Measurements from ENCODE around the gene EPOP.
A peak's percentile ranks its signal among the peaks of the same experiment; 100 is the strongest.

Gene EPOP

DNA sequence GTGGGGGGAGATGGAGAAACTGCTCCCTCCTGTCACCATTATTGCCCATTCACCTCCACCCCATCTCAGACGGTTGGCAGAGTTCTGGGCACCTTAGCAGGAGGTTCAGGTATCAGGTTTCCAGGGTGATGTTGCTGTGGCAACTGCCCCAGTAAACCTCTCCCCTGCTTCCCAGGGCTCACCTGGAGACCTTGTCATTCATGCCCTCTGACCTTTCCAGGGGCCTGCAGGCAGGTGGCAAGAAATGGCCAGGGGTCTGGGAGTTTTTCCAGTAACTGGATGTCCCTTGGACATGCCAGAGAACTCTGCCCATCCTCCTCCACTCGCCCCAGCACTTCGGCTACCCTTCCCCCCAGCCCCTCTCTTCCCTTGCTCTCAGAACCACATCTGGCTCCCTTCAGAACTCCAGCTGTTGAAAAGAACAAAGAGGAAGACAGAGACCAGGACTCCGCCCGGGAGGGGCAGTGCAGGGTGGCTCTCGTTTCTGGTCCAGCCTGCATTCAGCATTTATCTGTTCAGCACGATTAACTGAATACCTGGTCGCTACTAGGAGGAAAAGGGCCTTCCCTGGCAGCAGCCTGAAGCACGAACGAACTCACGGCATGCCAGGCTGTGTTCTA lies 38.8 kb upstream of the EPOP start:
- no peak for TF ChIP-seq TAF1 (IDR thresholded peaks at IDR 0.05; ENCODE audit: low read depth, low read length)
- no peak for TF ChIP-seq PAX5 (IDR thresholded peaks at IDR 0.05; ENCODE audit: insufficient read depth, low read length, severe bottlenecking)
- no peak for TF ChIP-seq POU2F2 (IDR thresholded peaks at IDR 0.05; ENCODE audit: low read depth, low read length)
- no peak for TF ChIP-seq SPI1 (IDR thresholded peaks at IDR 0.05; ENCODE audit: low read depth, low read length)
- no peak for TF ChIP-seq POLR2AphosphoS5 (IDR thresholded peaks at IDR 0.05; ENCODE audit: low read depth, low read length)
- no peak for TF ChIP-seq POLR2A (IDR thresholded peaks at IDR 0.05; ENCODE audit: low read depth, low read length)
- FAIRE-seq (no peak), DNase-seq (ENCODE audit: insufficient read length, low spot score) (no peak)

DNA sequence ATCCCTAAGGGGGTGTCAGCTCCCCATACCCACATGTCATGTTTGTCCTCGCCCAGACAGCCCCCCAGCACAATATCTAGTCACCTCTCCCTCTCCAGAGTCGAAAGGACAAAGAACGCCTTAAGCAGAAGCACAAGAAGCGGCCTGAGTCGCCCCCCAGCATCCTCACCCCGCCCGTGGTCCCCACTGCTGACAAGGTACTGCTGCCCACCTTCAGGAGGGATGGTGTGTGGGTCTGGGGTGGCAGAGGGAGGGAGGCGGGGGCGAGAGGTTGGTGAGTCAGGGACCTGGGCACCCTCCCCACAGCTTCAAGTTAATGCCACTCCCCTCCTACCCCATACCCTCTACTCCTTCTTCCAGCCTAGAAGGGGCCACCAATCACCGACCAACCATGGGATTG lies 37.8 kb upstream of the EPOP start:
- TF ChIP-seq SPI1 (IDR thresholded peaks at IDR 0.05; ENCODE audit: low read depth, low read length), result no peak
- no peak for TF ChIP-seq POLR2A (IDR thresholded peaks at IDR 0.05; ENCODE audit: low read depth, low read length)
- TF ChIP-seq PAX5 (IDR thresholded peaks at IDR 0.05; ENCODE audit: insufficient read depth, low read length, severe bottlenecking), result no peak
- TF ChIP-seq POU2F2 (IDR thresholded peaks at IDR 0.05; ENCODE audit: low read depth, low read length), result no peak
- TF ChIP-seq TAF1 (IDR thresholded peaks at IDR 0.05; ENCODE audit: low read depth, low read length), result no peak
- no peak for TF ChIP-seq POLR2AphosphoS5 (IDR thresholded peaks at IDR 0.05; ENCODE audit: low read depth, low read length)
- FAIRE-seq (no peak), DNase-seq (ENCODE audit: insufficient read length, low spot score) (no peak)

DNA sequence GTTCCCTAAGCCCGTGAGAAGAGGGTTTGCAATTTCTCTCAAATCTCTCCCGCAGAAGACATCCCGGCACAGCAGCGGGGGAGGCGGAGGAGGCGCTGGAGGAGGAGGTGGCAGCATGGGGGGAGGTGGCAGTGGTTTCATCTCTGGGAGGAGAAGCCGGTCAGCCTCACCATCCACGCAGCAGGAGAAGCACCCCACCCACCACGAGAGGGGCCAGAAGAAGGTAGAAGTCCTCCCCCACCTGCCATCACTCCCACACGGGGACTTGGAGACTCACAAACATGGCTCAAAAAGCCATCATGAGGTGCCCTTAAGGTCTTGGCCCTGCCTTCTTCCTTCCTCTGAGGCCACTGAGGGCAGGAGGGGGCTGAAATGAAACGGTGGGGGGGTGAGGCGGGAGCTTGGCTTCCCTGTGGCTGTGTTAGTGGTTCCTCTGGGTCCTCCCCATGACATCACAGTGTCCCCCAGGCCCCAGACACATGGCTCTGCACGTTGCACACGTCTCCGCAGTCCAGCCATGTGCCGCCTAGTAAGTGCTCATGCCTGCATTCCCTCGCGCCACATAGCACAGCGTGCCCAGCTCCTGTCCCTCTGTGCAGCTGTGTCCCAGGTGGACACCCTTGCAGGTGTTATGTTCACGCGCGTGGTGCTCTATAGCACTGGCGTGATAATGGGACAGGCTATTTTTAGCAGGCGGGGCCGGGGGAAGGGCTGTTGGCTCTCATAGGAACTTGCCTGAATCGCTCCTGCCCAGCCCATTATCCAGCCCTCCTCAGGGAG lies 37.2 kb upstream of the EPOP start:
- TF ChIP-seq POLR2AphosphoS5 (IDR thresholded peaks at IDR 0.05; ENCODE audit: low read depth, low read length) (peak; percentile 55; the same call in 1 of the 2 replicates), TAF1 (IDR thresholded peaks at IDR 0.05; ENCODE audit: low read depth, low read length) (no peak)
- FAIRE-seq (no peak), DNase-seq (ENCODE audit: insufficient read length, low spot score) (no peak)

DNA sequence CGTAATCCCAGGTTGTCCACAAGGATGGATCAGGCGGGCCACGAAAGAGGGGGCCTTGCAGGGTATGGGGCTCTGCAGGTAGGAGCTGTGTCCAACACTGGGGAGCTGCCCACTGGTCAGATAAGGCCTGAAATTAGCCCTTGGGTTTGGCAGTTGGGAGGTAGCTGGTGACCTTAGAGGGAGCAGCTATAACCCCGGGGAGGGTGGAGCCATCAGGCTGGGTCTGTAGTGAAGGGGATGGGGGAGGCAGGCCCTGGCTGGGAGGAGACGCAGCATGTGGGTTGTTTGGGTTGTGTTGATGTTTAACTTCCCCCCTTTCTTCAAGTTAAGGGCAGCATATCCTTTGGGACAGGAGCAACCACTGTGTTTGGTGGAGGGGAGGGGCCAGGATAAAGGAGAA lies 36.2 kb upstream of the EPOP start:
- no peak for FAIRE-seq
- no peak for DNase-seq (ENCODE audit: insufficient read length, low spot score)
- TF ChIP-seq POU2F2 (IDR thresholded peaks at IDR 0.05; ENCODE audit: low read depth, low read length) (no peak), TAF1 (IDR thresholded peaks at IDR 0.05; ENCODE audit: low read depth, low read length) (no peak), PAX5 (IDR thresholded peaks at IDR 0.05; ENCODE audit: insufficient read depth, low read length, severe bottlenecking) (no peak), POLR2A (IDR thresholded peaks at IDR 0.05; ENCODE audit: low read depth, low read length) (no peak), POLR2AphosphoS5 (IDR thresholded peaks at IDR 0.05; ENCODE audit: low read depth, low read length) (no peak), SPI1 (IDR thresholded peaks at IDR 0.05; ENCODE audit: low read depth, low read length) (no peak)

DNA sequence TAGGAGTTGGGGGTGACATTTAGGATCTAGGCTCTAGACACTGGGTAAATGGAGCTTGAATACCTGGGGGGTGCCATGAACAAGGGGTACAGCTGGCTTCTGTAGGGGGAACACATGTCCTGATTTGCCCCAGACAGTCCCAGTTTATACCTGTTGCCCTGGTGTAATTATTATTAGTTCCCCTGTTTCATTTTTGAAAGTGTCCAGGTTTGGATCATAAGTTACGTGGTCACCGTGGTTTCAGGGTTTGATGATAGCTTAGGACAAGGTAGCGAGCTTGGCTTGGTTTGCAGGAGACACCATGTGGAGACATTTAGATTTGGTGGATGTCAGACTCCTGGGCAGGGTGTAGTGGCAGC lies 35.8 kb upstream of the EPOP start:
- DNase-seq (ENCODE audit: insufficient read length, low spot score) (no peak), FAIRE-seq (no peak)
- no peak for TF ChIP-seq POLR2AphosphoS5 (IDR thresholded peaks at IDR 0.05; ENCODE audit: low read depth, low read length)
- TF ChIP-seq POLR2A (IDR thresholded peaks at IDR 0.05; ENCODE audit: low read depth, low read length), result no peak
- no peak for TF ChIP-seq PAX5 (IDR thresholded peaks at IDR 0.05; ENCODE audit: insufficient read depth, low read length, severe bottlenecking)
- TF ChIP-seq POU2F2 (IDR thresholded peaks at IDR 0.05; ENCODE audit: low read depth, low read length), result no peak

DNA sequence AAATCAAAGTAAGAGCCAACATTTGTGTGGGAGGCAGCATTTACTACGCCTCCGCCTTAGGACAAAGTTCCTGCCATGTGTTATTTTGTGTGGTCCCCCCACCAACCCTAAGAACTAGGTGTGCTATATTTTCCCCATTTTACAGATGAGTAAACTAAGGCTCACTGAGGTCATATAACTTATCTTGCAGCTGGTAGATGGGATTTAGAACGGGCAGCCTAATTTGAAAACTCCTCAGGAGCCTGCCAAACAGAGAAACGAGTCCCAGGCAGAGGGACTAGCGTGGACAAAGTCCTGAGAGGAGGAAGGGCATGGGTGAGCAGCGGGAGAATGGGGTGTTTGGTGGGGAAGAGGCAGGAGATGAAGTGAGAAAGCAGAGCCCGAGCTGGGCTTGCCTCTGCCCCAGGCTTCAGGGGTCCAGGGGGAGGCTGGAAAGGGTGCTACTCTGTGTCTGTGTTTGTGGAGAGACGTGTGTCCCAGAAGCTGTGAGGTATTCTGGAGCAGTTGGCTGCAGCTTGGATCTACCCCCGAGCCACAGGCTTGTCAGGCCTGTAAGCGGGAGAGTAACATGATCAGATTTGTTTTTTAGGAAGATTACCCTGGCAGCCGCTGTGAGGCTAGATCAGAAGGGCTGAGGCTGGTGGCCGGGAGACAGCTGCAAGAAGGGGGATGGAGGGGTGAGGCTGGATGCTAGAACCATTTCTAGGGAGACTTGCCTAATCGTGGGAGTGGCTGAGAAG lies 35.3 kb upstream of the EPOP start:
- FAIRE-seq, result no peak
- no peak for TF ChIP-seq POU2F2 (IDR thresholded peaks at IDR 0.05; ENCODE audit: low read depth, low read length)
- TF ChIP-seq PAX5 (IDR thresholded peaks at IDR 0.05; ENCODE audit: insufficient read depth, low read length, severe bottlenecking), result no peak
- no peak for TF ChIP-seq SPI1 (IDR thresholded peaks at IDR 0.05; ENCODE audit: low read depth, low read length)
- TF ChIP-seq POLR2AphosphoS5 (IDR thresholded peaks at IDR 0.05; ENCODE audit: low read depth, low read length), result no peak
- TF ChIP-seq TAF1 (IDR thresholded peaks at IDR 0.05; ENCODE audit: low read depth, low read length), result no peak
- no peak for TF ChIP-seq POLR2A (IDR thresholded peaks at IDR 0.05; ENCODE audit: low read depth, low read length)
- no peak for DNase-seq (ENCODE audit: insufficient read length, low spot score)

DNA sequence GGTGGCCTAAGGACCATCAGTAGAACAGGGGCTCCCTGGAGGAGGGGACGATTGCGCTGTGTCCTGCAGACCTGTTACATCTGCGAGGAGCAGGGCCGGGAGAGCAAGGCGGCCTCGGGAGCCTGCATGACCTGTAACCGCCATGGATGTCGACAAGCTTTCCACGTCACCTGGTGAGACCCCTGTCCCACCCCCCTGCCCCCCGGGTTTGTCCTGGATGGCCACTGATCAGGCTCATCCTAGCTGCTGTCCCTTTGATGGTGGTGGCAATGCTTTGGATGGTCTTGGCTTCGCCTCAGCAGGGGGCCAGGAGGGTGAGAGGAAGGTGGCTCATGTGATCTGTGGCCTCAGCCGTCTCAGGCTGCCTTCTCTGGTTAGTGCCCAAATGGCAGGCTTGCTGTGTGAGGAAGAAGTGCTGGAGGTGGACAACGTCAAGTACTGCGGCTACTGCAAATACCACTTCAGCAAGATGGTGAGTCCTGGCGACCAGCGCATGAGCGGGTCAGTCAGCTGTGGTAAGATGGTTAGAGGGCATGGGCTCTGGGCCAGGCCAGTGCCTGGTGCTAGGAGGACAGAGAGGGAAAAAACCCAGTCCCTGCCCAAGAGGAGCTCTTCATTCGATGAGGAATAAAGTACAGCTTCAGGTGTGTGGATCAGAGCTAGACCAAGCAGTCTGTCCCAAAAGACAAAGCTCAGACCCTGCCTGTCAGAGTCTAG lies 34.5 kb upstream of the EPOP start:
- no peak for TF ChIP-seq TAF1 (IDR thresholded peaks at IDR 0.05; ENCODE audit: low read depth, low read length)
- TF ChIP-seq POLR2AphosphoS5 (IDR thresholded peaks at IDR 0.05; ENCODE audit: low read depth, low read length), result no peak
- no peak for TF ChIP-seq PAX5 (IDR thresholded peaks at IDR 0.05; ENCODE audit: insufficient read depth, low read length, severe bottlenecking)
- no peak for TF ChIP-seq SPI1 (IDR thresholded peaks at IDR 0.05; ENCODE audit: low read depth, low read length)
- TF ChIP-seq POLR2A (IDR thresholded peaks at IDR 0.05; ENCODE audit: low read depth, low read length), result no peak
- no peak for TF ChIP-seq POU2F2 (IDR thresholded peaks at IDR 0.05; ENCODE audit: low read depth, low read length)
- DNase-seq (ENCODE audit: insufficient read length, low spot score) (no peak), FAIRE-seq (no peak)

DNA sequence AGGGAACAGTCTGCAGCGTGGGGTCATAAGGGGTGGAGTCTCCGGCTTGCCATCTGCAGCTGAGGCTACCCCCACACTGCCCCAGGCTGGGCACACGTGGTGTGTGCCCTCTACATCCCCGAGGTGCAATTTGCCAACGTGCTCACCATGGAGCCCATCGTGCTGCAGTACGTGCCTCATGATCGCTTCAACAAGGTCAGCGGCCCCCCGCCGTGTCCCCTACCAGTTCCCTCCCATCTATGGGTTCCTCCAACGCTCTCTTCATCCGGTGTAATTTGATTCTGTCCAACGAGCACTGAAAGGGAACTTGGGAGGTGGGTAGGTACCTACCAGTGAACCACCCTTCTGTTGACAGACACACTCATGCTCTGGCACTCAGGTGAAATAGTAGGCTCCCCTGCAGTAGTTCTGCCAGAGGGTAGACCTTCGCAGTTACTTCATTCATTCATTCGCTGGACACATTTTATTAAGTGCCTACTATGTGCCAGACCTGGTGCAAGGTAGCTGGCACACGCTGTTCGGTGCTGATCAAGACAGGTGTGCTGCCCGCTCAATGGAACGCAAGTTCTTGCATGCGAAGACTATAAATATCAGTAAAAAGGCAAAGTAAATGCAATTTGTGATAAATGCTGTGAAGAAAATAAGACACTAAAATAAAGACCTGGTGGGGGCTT lies 33.1 kb upstream of the EPOP start:
- TF ChIP-seq POLR2AphosphoS5 (IDR thresholded peaks at IDR 0.05; ENCODE audit: low read depth, low read length), result no peak
- TF ChIP-seq SPI1 (IDR thresholded peaks at IDR 0.05; ENCODE audit: low read depth, low read length), result no peak
- TF ChIP-seq POLR2A (IDR thresholded peaks at IDR 0.05; ENCODE audit: low read depth, low read length), result no peak
- no peak for TF ChIP-seq POU2F2 (IDR thresholded peaks at IDR 0.05; ENCODE audit: low read depth, low read length)
- no peak for TF ChIP-seq TAF1 (IDR thresholded peaks at IDR 0.05; ENCODE audit: low read depth, low read length)
- TF ChIP-seq PAX5 (IDR thresholded peaks at IDR 0.05; ENCODE audit: insufficient read depth, low read length, severe bottlenecking), result no peak
- DNase-seq (ENCODE audit: insufficient read length, low spot score) (no peak), FAIRE-seq (no peak)

Data from GM12891 (cell line).